HEK293 (cell line): ENCODE results near the gene AGFG1.
A peak's percentile ranks its signal among the peaks of the same experiment; 100 is the strongest.

Experiments used
- CTCF ChIA-PET: fragments of 350-600 bp; formaldehyde crosslinking; extraction: SDS; loops from one replicate; lab custom pipeline; 2021; ENCODE audit warnings: antibody characterized with exemption; lab: Yijun Ruan, JAX
- POLR2A ChIA-PET: fragments of 300-600 bp; formaldehyde crosslinking; extraction: SDS; loops from one replicate; lab custom pipeline; 2020; ENCODE audit warnings: antibody characterized with exemption, inconsistent platforms; lab: Yijun Ruan, JAX
- H3K27ac ChIP-seq: fragments of 200-500 bp; sonication (Bioruptor generic); 2 replicates; pipeline ENCODE4 v1.5.1; 2014; ENCODE audit warnings: low read depth, low read length, control low read depth, inconsistent platforms; ENCODE audit errors: extremely low read depth
- H3K36me3 ChIP-seq, 2 experiments: fragments of 200-500 bp in 1 of 2; sonication (Bioruptor generic) in 1 of 2; 1 replicate in 1 of 2; 2 replicates in 1 of 2; pipeline ENCODE4 v1.5.1; 2014 to 2017; ENCODE audit warnings: inconsistent platforms in 2 of 2, low read length in 2 of 2; ENCODE audit not compliant: control insufficient read depth in 2 of 2, insufficient read depth in 1 of 2
- H3K4me1 ChIP-seq: fragments of 200-500 bp; sonication (Bioruptor generic); 2 replicates; pipeline ENCODE4 v1.5.1; 2014; ENCODE audit warnings: mild to moderate bottlenecking, low read length, inconsistent platforms; ENCODE audit not compliant: control insufficient read depth, insufficient read depth
- H3K4me3 ChIP-seq: 2 replicates; pipeline ENCODE4 v1.5.1; 2011; ENCODE audit warnings: low read depth, mild to moderate bottlenecking, control low read depth, low read length, moderate library complexity
- H3K9me3 ChIP-seq: fragments of 200-500 bp; sonication (Bioruptor generic); 2 replicates; pipeline ENCODE4 v1.5.1; 2014; ENCODE audit warnings: low read depth, low read length, inconsistent platforms; ENCODE audit not compliant: control insufficient read depth, insufficient read depth
- OSR2 ChIP-seq: fragments of 450-650 bp; formaldehyde crosslinking; IDR thresholded peaks from 2 replicates; pipeline ENCODE4 v1.5.1; 2016; ENCODE audit warnings: missing biosample characterization, missing genetic modification characterization
- PRDM10 ChIP-seq: fragments of 450-650 bp; formaldehyde crosslinking; IDR thresholded peaks from 2 replicates; pipeline ENCODE4 v1.5.1; 2016; ENCODE audit warnings: missing biosample characterization, missing genetic modification characterization
- SCRT1 ChIP-seq: fragments of 450-650 bp; formaldehyde crosslinking; IDR thresholded peaks from 2 replicates; pipeline ENCODE4 v1.5.1; 2016; ENCODE audit warnings: missing biosample characterization, missing genetic modification characterization, borderline replicate concordance
- ZBTB17 ChIP-seq: fragments of 450-650 bp; formaldehyde crosslinking; IDR thresholded peaks from 2 replicates; pipeline ENCODE4 v1.5.1; 2016; ENCODE audit warnings: missing biosample characterization, missing genetic modification characterization
- ZNF148 ChIP-seq: fragments of 450-650 bp; formaldehyde crosslinking; IDR thresholded peaks from 2 replicates; pipeline ENCODE4 v1.5.0; 2017; ENCODE audit warnings: missing biosample characterization, missing genetic modification characterization, borderline replicate concordance
- ZNF16 ChIP-seq: fragments of 450-650 bp; formaldehyde crosslinking; IDR thresholded peaks from 2 replicates; pipeline ENCODE4 v1.5.1; 2016; ENCODE audit warnings: low read depth, missing biosample characterization, missing genetic modification characterization
- ZNF214 ChIP-seq: fragments of 450-650 bp; formaldehyde crosslinking; IDR thresholded peaks from 2 replicates; pipeline ENCODE4 v1.5.1; 2017; ENCODE audit warnings: missing biosample characterization, mild to moderate bottlenecking, missing genetic modification characterization, borderline replicate concordance
- ZNF473 ChIP-seq: fragments of 450-650 bp; formaldehyde crosslinking; IDR thresholded peaks from 2 replicates; pipeline ENCODE4 v1.5.1; 2017; ENCODE audit warnings: missing biosample characterization, missing genetic modification characterization
- ZNF529 ChIP-seq: fragments of 450-650 bp; formaldehyde crosslinking; IDR thresholded peaks from 2 replicates; pipeline ENCODE4 v1.5.1; 2017; ENCODE audit warnings: missing genetic modification characterization, missing biosample characterization; ENCODE audit not compliant: insufficient replicate concordance
- ZNF585B ChIP-seq: fragments of 450-650 bp; formaldehyde crosslinking; IDR thresholded peaks from 2 replicates; pipeline ENCODE4 v1.5.1; 2016; ENCODE audit warnings: missing biosample characterization, missing genetic modification characterization
- ZNF610 ChIP-seq: fragments of 450-650 bp; formaldehyde crosslinking; IDR thresholded peaks from 2 replicates; pipeline ENCODE4 v1.5.1; 2016; ENCODE audit warnings: missing biosample characterization, missing genetic modification characterization, borderline replicate concordance
- ZSCAN23 ChIP-seq: fragments of 450-650 bp; formaldehyde crosslinking; IDR thresholded peaks from 2 replicates; pipeline ENCODE4 v1.5.1; 2016; ENCODE audit warnings: missing biosample characterization, missing genetic modification characterization
- ZSCAN4 ChIP-seq: fragments of 450-650 bp; formaldehyde crosslinking; IDR thresholded peaks from 2 replicates; pipeline ENCODE4 v1.5.1; 2017; ENCODE audit warnings: missing biosample characterization, missing genetic modification characterization
- TF ChIP-seq, protein P1 (sequence below): fragments of 450-650 bp; formaldehyde crosslinking; IDR thresholded peaks from 2 replicates; pipeline ENCODE4 v1.5.1; 2016; ENCODE audit warnings: missing biosample characterization, missing genetic modification characterization

The AGFG1 gene

GRCh38 chr2:227509824-227510619 is 38.1 kb downstream of the AGFG1 start:
- POLR2A ChIA-PET = no interaction called here

DNA sequence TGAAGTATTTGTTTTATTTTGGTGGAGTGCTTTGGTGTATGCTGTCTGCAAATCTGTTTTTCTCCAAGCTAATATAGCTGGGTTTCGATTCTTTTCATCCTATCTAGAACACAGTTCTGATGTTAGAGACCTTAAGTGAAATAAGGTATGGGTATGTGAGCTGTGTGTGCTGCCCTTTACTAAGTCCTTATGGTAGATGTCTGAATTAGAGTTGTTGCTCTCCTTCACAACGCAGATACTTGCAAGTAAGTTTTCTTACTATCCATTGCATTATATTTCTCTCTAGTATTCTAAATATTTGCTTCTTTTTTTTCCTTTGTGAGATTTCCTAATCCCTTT is 38.6 kb downstream of the AGFG1 start:
- TF ChIP-seq ZNF473 (tag by site-specific recombination) = no peak
- TF ChIP-seq ZNF214 (tag by site-specific recombination) = no peak
- TF ChIP-seq ZNF529 (tag by site-specific recombination) = no peak
- no peak for TF ChIP-seq ZSCAN23 (tag by site-specific recombination)
- no peak for TF ChIP-seq ZBTB17 (tag by site-specific recombination)
- no peak for TF ChIP-seq OSR2 (tag by site-specific recombination)
- TF ChIP-seq SCRT1 = no peak
- no peak for TF ChIP-seq ZNF585B (tag by site-specific recombination)
- no peak for TF ChIP-seq ZNF16 (tag by site-specific recombination)
- TF ChIP-seq PRDM10 (tag by site-specific recombination) = no peak
- TF ChIP-seq ZNF148 (tag by site-specific recombination) = no peak
- TF ChIP-seq ZNF610 (tag by site-specific recombination) = no peak
- H3K4me3 ChIP-seq = no peak overlapping the region
- no peaks in the 10 kb centered on the region for H3K36me3 ChIP-seq
- CTCF ChIA-PET = no interaction called here
- POLR2A ChIA-PET = no interaction called here
- H3K4me1 ChIP-seq = peaks cover 30% of the 10 kb centered on the region
- H3K9me3 ChIP-seq = no peaks in the 10 kb centered on the region
- H3K27ac ChIP-seq = no peak overlapping the region

More at GRCh38 chr2:227509824-227510619, 38.1 kb downstream of the AGFG1 start:
- TF ChIP-seq ZSCAN4 (tag by site-specific recombination) (0 out of 2 replicates have a peak, but pooled peaks have one; percentile 29), ZBTB17 (tag by site-specific recombination) (peak; percentile 50; the same call in 1 of the 2 replicates)
- TF ChIP-seq, protein P1, sequence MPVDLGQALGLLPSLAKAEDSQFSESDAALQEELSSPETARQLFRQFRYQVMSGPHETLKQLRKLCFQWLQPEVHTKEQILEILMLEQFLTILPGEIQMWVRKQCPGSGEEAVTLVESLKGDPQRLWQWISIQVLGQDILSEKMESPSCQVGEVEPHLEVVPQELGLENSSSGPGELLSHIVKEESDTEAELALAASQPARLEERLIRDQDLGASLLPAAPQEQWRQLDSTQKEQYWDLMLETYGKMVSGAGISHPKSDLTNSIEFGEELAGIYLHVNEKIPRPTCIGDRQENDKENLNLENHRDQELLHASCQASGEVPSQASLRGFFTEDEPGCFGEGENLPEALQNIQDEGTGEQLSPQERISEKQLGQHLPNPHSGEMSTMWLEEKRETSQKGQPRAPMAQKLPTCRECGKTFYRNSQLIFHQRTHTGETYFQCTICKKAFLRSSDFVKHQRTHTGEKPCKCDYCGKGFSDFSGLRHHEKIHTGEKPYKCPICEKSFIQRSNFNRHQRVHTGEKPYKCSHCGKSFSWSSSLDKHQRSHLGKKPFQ (tag by site-specific recombination) = no peak
- CTCF ChIA-PET = no interaction called here
- Histone ChIP-seq H3K27ac (no peak overlapping the region), H3K4me3 (no peak overlapping the region), H3K4me1 (peaks cover 28% of the 10 kb centered on the region), H3K9me3 (no peaks in the 10 kb centered on the region), H3K36me3 (no peaks in the 10 kb centered on the region)
